NCI-H748 treated with DMSO at 0.1 percent for 48 hours (cell line): ENCODE data around the gene TGFBR2.
"Not testable (repeated sequence)": the region's sequence is repeated elsewhere in the genome, so short reads cannot be mapped to it uniquely, and the experiment has no call there.

ENCODE experiments used
- DNase-seq: peaks from one replicate; lab custom pipeline; 2025; lab: John Stamatoyannopoulos, UW

Gene TGFBR2

DNA sequence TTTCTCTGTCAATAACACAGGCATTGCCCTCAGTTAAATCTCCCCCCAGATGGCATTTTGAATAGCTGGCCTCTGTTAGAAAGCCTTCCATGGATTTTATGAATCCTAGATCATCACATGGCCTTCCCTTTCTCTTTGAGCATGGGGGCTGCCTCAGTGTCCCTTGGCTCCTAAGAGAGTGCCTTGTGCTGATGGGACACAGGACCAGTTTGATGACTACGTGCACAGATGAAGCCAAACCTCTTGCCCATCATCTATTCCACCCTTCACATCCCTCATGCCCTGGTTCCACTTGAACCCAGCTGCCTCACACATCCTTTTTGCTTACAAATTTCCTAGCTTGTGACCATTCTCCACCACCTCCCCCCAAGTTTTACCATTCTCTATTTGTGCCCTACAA is 12.9 kb downstream of the TGFBR2 start:
- no peak for DNase-seq

GRCh38 chr3:30620402-30621360 is 14.3 kb downstream of the TGFBR2 start:
- DNase-seq: no peak

DNA sequence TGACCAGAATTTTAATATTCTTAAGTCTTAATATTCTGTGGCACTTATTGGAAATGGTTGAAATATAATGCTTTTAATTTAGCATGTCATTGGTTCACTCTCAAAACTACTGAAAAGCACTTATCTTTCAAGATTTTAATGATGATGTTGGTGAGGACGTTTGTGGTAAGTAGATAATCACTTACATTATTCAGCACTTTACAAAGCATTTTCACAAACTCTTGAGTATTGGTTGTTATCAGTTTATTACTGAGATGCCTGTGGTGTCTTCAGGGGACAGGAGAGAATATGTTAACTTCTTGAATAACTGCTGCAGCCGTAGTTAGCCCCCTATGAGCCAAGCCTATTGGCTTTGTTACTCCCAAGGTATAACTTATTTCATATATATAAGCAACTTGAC is 15.2 kb downstream of the TGFBR2 start:
- DNase-seq: no peak

- DNase-seq: no peak
Measured at GRCh38 chr3:30622047-30622545, 15.7 kb downstream of the TGFBR2 start.

- no peak for DNase-seq
Measured at GRCh38 chr3:30622790-30623189, 16.4 kb downstream of the TGFBR2 start.

DNA sequence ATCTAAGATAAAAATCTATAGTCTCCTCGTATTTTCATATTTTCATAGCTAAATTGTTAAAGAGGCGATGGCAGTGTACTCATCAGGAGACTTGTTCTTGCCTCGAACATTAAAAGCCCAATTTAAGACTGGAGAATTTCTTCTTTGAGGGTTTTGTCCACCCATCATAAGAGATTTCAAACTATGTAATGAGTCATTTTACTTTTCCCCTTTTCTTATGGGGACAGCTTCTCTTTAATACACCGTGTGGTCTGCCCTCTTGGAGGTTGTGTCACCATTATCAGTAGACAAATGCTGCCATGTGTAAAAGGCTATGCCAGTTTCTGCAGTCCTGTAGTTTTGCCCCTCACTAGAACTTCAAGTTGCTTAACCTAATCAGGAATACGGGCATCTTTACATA is 16.9 kb downstream of the TGFBR2 start:
- no peak for DNase-seq

GRCh38 chr3:30624480-30624879 is 18.1 kb downstream of the TGFBR2 start:
- DNase-seq: not testable (repeated sequence)

GRCh38 chr3:30625541-30626438 is 19.4 kb downstream of the TGFBR2 start:
- DNase-seq: no peak

DNA sequence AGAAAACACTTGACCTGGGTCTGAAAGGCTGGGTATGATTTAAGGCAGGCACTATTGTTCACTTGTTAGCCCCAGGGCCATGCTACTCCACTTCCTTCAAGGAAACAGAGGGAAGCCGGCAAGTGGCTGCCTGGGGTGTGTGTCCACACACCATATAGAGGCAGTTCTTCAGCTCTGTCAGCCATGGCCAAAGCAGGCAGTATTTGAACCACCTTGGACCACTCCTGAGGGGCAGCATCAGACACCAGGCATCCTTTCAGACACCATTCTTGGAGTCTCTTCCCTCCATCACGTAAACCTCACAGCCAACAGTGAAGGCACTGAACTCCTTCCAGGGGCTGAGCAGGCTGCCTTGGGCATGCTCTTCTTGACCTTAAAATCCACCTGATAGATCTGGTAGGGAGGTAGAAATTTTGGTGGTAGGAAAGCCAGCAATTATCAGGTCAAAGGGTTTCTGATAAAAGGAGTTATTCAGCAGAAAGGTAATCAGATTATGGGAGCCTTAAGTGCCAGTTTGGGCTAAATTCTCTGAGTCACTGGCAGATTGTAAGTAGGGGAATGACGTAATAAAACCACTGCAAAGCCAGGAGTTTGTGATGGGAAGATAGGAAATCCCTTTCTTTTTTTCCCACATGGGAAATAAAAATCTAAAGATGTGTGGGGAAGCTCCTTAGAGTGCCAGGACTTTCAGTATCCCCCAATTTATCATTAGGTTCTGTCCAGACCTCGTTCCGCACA is 20.2 kb downstream of the TGFBR2 start:
- DNase-seq: no peak

DNA sequence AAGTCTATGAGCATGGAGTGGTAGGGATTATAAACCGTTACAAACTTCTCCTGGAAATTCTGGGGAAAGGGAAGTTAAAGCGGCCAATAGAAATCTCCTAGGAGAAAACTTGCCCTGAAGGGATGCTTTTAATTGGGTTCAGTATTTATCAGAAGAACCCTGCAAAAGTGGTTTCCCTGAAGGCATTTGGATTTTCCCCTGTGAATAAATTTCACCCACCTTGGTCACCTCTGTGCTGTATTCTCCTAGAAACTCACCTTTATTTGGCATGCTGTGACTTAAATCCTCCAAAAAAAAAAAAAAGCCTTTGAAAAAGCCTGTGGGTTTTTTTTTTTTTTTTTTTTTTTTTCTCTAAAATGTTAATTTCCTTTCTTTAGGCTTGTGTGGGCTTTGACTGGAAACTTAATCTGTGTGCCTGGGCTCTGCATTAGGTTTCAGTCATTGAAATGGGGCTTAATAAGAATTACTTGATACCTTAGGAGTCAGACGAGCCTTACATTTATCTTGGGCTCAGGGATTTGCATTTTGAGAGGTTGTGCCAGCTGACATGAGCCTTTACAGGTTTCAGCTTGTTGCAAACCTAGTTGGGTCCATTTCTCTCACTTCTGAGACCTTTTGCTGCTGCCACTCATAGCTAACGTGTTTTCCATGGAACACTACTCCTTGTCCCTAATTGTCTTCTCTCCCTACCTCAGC is 22.0 kb downstream of the TGFBR2 start:
- no peak for DNase-seq

GRCh38 chr3:30628901-30629590 is 22.6 kb downstream of the TGFBR2 start:
- no peak for DNase-seq

DNA sequence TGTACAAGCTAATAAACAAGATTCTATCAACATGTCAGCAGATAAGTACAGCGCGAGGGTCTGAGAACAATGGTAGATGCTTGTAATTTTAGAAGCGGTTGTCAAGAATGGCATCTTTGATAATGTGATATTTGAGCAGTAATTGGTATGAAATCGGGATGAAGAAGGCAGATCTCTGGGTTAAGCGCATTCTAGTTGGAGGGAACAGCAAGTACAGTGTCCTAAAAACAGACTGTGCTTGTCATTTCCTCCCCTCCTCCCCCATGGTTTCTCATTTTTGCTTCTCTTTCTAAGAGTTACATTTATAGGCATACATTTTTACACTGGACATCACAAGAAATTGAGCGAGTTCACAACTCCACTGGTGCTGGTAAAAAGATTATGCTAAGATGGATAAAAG is 23.3 kb downstream of the TGFBR2 start:
- DNase-seq: no peak

DNA sequence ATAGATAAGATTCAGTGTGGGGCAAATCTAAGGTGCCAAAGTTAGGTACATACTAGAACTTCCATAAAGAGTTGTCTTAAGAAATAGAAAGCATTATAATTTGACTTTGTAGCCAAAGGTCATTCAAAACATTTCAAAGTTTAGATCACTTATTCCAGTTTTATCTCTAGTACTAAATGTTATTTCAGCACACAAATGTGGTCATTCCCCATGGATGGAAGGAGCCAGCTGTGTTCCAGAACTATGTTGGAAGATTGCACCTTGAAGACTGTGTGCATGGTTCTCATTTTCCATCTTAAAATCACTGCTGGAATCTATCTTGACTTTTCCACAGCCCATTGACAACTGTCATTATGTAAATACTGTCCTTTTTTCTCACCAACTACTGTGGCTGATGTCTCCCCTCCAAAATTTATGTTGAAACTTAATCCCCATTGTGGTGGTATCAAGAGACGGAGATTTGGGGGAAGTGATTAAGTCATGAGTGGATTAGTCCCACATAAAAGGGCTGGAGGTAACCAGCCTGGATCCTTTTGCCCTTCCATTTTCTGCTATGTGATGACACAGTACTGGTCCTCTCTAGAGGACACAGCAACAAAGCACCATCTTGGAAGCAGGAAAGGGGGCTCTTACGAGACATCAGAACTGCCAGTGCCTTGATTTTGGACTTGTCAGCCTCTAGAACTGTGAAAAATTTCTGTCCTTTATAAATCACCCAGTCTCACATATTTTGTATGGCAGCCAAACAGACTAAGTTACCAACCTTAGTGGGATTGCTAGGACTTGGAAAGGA is 24.0 kb downstream of the TGFBR2 start:
- DNase-seq: no peak

DNA sequence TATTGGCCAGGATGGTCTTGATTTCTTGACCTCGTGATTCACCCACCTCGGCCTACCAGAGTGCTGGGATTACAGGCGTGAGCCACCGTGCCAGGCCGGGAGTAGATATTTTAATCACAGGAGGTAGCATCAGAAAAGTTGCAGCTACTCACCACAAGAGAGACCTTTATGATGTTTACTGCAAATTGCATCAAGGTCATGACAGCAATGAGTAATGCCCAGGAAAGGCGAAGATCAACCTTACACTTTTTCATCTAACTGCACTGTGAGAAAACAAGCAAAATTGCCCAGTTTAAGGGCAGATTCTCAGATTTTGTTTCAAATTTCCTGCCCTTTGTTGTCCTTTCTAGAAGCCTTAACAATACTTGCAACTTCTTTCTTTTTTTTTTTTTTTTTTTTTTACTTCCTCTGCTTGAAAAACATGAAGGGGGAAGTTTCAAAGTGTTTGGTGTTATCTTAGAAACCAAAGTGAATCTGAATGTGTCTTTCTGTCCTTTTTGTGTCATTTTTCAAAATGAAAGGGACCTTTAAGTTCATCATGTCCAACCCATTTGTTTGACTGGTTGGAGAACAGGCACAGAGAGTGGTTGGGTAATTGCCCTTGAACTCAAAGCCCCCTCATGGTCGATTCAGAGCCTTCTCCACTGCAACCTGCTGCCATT is 25.0 kb downstream of the TGFBR2 start:
- DNase-seq: no peak

GRCh38 chr3:30632065-30632464 is 25.7 kb downstream of the TGFBR2 start:
- no peak for DNase-seq

DNA sequence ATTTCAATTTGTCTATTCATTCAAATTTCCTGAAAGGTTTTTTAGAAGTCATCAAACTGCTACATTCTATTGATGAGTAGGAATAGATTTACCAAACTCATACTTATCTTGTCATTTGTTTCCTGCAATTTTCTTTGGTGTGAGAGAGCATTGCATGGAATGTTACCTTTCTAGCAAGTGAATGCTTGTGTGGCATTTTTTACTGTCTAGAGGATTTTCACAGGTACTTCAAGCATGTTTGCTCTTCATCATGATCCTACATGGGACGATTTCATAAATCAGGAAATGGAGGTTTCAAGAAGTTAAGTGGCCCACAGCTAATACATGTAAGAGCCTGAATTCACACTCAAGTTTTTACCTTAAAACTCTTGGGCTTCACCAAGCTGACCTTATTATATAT is 26.1 kb downstream of the TGFBR2 start:
- no peak for DNase-seq

DNA sequence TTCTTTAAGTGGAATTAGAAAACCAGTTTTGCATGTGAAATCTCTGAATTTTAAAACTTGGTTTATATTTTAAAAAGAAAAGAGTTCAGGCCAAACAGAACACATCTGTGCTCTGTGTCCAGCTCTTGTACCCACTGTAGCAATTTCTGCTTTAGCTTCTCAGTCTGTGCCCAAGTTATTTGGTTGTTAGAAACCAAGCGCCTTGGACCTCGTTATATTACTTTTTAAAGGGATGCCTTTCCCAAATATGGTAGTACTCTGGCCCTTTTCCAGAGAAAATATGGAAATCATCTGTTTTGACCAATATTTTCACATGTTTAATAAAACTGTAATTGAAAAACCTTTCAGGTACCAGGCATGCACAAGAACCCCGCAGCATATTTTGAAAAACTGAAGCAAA is 27.3 kb downstream of the TGFBR2 start:
- DNase-seq: no peak

- no peak for DNase-seq
Measured at GRCh38 chr3:30634761-30635735, 28.6 kb downstream of the TGFBR2 start.
